ENCODE results near the gene ATIC. TPM values are rescaled to one million over a fixed set of nuclear protein-coding genes. Genes with fewer than 3 reads are reported as not detected.

ATIC gene
- polyA plus RNA-seq, 3 donors = 20.8 to 32.3 (median 21.6) TPM

GRCh38 chr2:215356948-215357461, 45.1 kb downstream of the ATIC start:
- Histone ChIP-seq H3K9me3 (replicated peaks in 1 of 2; ENCODE audit: control insufficient read depth in 1 of 2, insufficient read depth in 1 of 2, low read length in 2 of 2) (no peaks in the 10 kb centered on the region), H3K79me2 (ENCODE audit: insufficient read depth, low read length) (no peaks in the 10 kb centered on the region), H4K20me1 (ENCODE audit: insufficient read depth, low read length) (no peaks in the 10 kb centered on the region), H3K36me3 (replicated peaks in 1 of 2; ENCODE audit: control insufficient read depth in 1 of 2, insufficient read depth in 2 of 2, low read length in 2 of 2) (no peaks in the 10 kb centered on the region), H2AFZ (ENCODE audit: insufficient read depth, low read depth, low read length, poor library complexity, severe bottlenecking) (no peak overlapping the region), H3K4me3 (replicated peaks in 1 of 3; ENCODE audit: low read depth in 2 of 3, low read length in 3 of 3) (no peak overlapping the region), H3K4me2 (replicated peaks; ENCODE audit: extremely low read depth, low read length, poor library complexity, severe bottlenecking) (no peak overlapping the region), H3K4me1 (ENCODE audit: control insufficient read depth in 1 of 2, insufficient read depth in 2 of 2, low read length in 2 of 2) (no peaks in the 10 kb centered on the region), H3K9ac (ENCODE audit: insufficient read depth, low read length, poor library complexity, severe bottlenecking) (no peak overlapping the region), H3K27me3 (ENCODE audit: control insufficient read depth in 2 of 2, insufficient read depth in 2 of 2, low read length in 2 of 2) (no peaks in the 10 kb centered on the region), H3K27ac (ENCODE audit: low read depth in 1 of 2, low read length in 2 of 2) (no peak overlapping the region)
- H3K9me3 Mint-ChIP-seq = no peaks in the 10 kb centered on the region
- no peak for DNase-seq
- no peak overlapping the region for H3K4me3 Mint-ChIP-seq
- H3K27me3 Mint-ChIP-seq (ENCODE audit: low read depth in 3 of 3) = no peaks in the 10 kb centered on the region
- TF ChIP-seq CTCF (IDR thresholded peaks at IDR 0.05) = no peak
- WGBS (ENCODE audit: insufficient coverage) = 98% methylated on average over 8 of the region's 9 CpGs
- peaks cover under 1 to 15% of the 10 kb centered on the region in 2 donors for H3K36me3 Mint-ChIP-seq
- H3K27ac Mint-ChIP-seq = peak overlapping the region in 2 of 7 donors; percentile 10 to 40
- no peaks in the 10 kb centered on the region for H3K4me1 Mint-ChIP-seq
- intact Hi-C loops (cut with micrococcal nuclease) = no loop called here

- intact Hi-C loops (cut with micrococcal nuclease) = no loop called here
- Mint-ChIP-seq H3K4me1 (no peaks in the 10 kb centered on the region), H3K36me3 (peaks cover 0 to 17% of the 10 kb centered on the region in 2 donors), H3K9me3 (no peaks in the 10 kb centered on the region), H3K4me3 (no peak overlapping the region), H3K27me3 (ENCODE audit: low read depth in 3 of 3) (no peaks in the 10 kb centered on the region), H3K27ac (no peak overlapping the region)
- no peaks in the 10 kb centered on the region for H3K4me1 ChIP-seq (ENCODE audit: control insufficient read depth in 1 of 2, insufficient read depth in 2 of 2, low read length in 2 of 2)
- DNase-seq = no peak
- TF ChIP-seq CTCF (IDR thresholded peaks at IDR 0.05) = no peak
- H3K9me3 ChIP-seq (replicated peaks in 1 of 2; ENCODE audit: control insufficient read depth in 1 of 2, insufficient read depth in 1 of 2, low read length in 2 of 2) = no peaks in the 10 kb centered on the region
- no peak overlapping the region for H3K4me2 ChIP-seq (replicated peaks; ENCODE audit: extremely low read depth, low read length, poor library complexity, severe bottlenecking)
- no peak overlapping the region for H3K4me3 ChIP-seq (replicated peaks in 1 of 3; ENCODE audit: low read depth in 2 of 3, low read length in 3 of 3)
- no peaks in the 10 kb centered on the region for H3K79me2 ChIP-seq (ENCODE audit: insufficient read depth, low read length)
- no peaks in the 10 kb centered on the region for H3K27me3 ChIP-seq (ENCODE audit: control insufficient read depth in 2 of 2, insufficient read depth in 2 of 2, low read length in 2 of 2)
- H3K36me3 ChIP-seq (replicated peaks in 1 of 2; ENCODE audit: control insufficient read depth in 1 of 2, insufficient read depth in 2 of 2, low read length in 2 of 2) = no peaks in the 10 kb centered on the region
- WGBS (ENCODE audit: insufficient coverage) = no CpG with 5 or more reads among the region's 3 CpGs
- no peak overlapping the region for H2AFZ ChIP-seq (ENCODE audit: insufficient read depth, low read depth, low read length, poor library complexity, severe bottlenecking)
- H4K20me1 ChIP-seq (ENCODE audit: insufficient read depth, low read length) = no peaks in the 10 kb centered on the region
- H3K27ac ChIP-seq (ENCODE audit: low read depth in 1 of 2, low read length in 2 of 2) = no peak overlapping the region
- H3K9ac ChIP-seq (ENCODE audit: insufficient read depth, low read length, poor library complexity, severe bottlenecking) = no peak overlapping the region
Measured at GRCh38 chr2:215357660-215358059, 45.8 kb downstream of the ATIC start.
